ENCODE measurements around the gene FAM78B.

- TF ChIP-seq, protein P1, sequence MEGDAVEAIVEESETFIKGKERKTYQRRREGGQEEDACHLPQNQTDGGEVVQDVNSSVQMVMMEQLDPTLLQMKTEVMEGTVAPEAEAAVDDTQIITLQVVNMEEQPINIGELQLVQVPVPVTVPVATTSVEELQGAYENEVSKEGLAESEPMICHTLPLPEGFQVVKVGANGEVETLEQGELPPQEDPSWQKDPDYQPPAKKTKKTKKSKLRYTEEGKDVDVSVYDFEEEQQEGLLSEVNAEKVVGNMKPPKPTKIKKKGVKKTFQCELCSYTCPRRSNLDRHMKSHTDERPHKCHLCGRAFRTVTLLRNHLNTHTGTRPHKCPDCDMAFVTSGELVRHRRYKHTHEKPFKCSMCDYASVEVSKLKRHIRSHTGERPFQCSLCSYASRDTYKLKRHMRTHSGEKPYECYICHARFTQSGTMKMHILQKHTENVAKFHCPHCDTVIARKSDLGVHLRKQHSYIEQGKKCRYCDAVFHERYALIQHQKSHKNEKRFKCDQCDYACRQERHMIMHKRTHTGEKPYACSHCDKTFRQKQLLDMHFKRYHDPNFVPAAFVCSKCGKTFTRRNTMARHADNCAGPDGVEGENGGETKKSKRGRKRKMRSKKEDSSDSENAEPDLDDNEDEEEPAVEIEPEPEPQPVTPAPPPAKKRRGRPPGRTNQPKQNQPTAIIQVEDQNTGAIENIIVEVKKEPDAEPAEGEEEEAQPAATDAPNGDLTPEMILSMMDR (IDR thresholded peaks at IDR 0.05) = no peak
- TF ChIP-seq POLR2A (IDR thresholded peaks at IDR 0.05) = no peak
Observed at GRCh38 chr1:166062421-166063070, 104.3 kb downstream of the FAM78B start.

Measured in Peyer's patch (tissue), 4 donors.